Measurements from ENCODE around the gene ZBTB7B. TPM values are rescaled to one million over a fixed set of nuclear protein-coding genes. Genes with fewer than 3 reads are reported as not detected.

ZBTB7B gene
- total RNA-seq, 1 experiment from 2014 or later, result 38.3 TPM

GRCh38 chr1:155009742-155010141 is 7.1 kb downstream of the ZBTB7B start:
- H3K18ac ChIP-seq (ENCODE audit: insufficient read length, low read depth, low read length), result no peak overlapping the region
- no peak overlapping the region for H3T11ph ChIP-seq (ENCODE audit: low read length)
- no peak overlapping the region for H3K4me2 ChIP-seq (ENCODE audit: insufficient read depth, insufficient read length, low read length)
- H3K79me2 ChIP-seq (ENCODE audit: insufficient read depth, low read length), result no peaks in the 10 kb centered on the region; the same call in 1 of the 2 replicates
- H3K23ac ChIP-seq (ENCODE audit: insufficient read length, low read depth, low read length), result no peak overlapping the region
- peaks cover 3% of the 10 kb centered on the region; the same call in 1 of the 2 replicates for H3K4me1 ChIP-seq (ENCODE audit: insufficient read depth, low read length)
- H3K9me3 Mint-ChIP-seq, result no peaks in the 10 kb centered on the region; a peak in 2 of 5 replicates
- H3K27ac Mint-ChIP-seq, result peak overlapping the region; percentile 26 to 52 (median 48); a peak in 4 of 7 replicates
- no peaks in the 10 kb centered on the region for H3K27me3 Mint-ChIP-seq (ENCODE audit: low read depth)
- no peak overlapping the region for H3K56ac ChIP-seq (ENCODE audit: insufficient read length, low read depth, low read length)
- no CpG with 5 or more reads among the region's 5 CpGs for WGBS (ENCODE audit: extremely low coverage, insufficient read length, low lambda C conversion rate)
- no peak overlapping the region for H2BK12ac ChIP-seq (ENCODE audit: insufficient read length, low read depth, low read length)
- H3K27me3 ChIP-seq (ENCODE audit: insufficient read depth, low read length), result no peaks in the 10 kb centered on the region
- no peak overlapping the region for H2AK5ac ChIP-seq (ENCODE audit: insufficient read length, low read length)
- no peak overlapping the region for H4K8ac ChIP-seq (replicated peaks; ENCODE audit: insufficient read length, low read depth, low read length)
- no peaks in the 10 kb centered on the region for H3K79me1 ChIP-seq (ENCODE audit: insufficient read depth, low read depth, low read length, poor library complexity, severe bottlenecking)
- H3K27ac ChIP-seq (ENCODE audit: insufficient read length, low read depth, low read length), result no peak overlapping the region
- peaks cover 4 to 16% (median 5%) of the 10 kb centered on the region in 3 experiments; a peak in 5 of 7 replicates for H3K36me3 Mint-ChIP-seq (ENCODE audit: insufficient read depth in 1 of 3, low read depth in 3 of 3)
- no peak overlapping the region for H3K4ac ChIP-seq (ENCODE audit: low read depth, low read length)
- H3K4me1 Mint-ChIP-seq, result peaks cover 46 to 64% of the 10 kb centered on the region in 2 experiments
- H2BK5ac ChIP-seq (ENCODE audit: insufficient read length, low read length), result no peak overlapping the region
- H4K20me1 ChIP-seq (ENCODE audit: control insufficient read depth, insufficient read depth, insufficient read length), result no peaks in the 10 kb centered on the region
- H3K23me2 ChIP-seq (ENCODE audit: insufficient read length, low read depth, low read length, poor library complexity, severe bottlenecking), result no peaks in the 10 kb centered on the region
- H3K9ac ChIP-seq (ENCODE audit: extremely low read depth, insufficient read length, low read length), result no peak overlapping the region
- H3K4me3 Mint-ChIP-seq, result peak overlapping the region in 1 of 2 experiments; percentile 51; a peak in 2 of 5 replicates
- no peak overlapping the region for H4K91ac ChIP-seq (ENCODE audit: insufficient read length, low read depth, low read length)
- no peak overlapping the region for H2BK15ac ChIP-seq (ENCODE audit: low read depth, low read length)
- TF ChIP-seq, protein P1, sequence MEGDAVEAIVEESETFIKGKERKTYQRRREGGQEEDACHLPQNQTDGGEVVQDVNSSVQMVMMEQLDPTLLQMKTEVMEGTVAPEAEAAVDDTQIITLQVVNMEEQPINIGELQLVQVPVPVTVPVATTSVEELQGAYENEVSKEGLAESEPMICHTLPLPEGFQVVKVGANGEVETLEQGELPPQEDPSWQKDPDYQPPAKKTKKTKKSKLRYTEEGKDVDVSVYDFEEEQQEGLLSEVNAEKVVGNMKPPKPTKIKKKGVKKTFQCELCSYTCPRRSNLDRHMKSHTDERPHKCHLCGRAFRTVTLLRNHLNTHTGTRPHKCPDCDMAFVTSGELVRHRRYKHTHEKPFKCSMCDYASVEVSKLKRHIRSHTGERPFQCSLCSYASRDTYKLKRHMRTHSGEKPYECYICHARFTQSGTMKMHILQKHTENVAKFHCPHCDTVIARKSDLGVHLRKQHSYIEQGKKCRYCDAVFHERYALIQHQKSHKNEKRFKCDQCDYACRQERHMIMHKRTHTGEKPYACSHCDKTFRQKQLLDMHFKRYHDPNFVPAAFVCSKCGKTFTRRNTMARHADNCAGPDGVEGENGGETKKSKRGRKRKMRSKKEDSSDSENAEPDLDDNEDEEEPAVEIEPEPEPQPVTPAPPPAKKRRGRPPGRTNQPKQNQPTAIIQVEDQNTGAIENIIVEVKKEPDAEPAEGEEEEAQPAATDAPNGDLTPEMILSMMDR (conservative IDR thresholded peaks at IDR 0.05), result no peak
- H3K9me3 ChIP-seq (ENCODE audit: control insufficient read depth, low read depth, low read length), result no peaks in the 10 kb centered on the region
- H2AFZ ChIP-seq (ENCODE audit: low read length), result no peak overlapping the region
- H3K14ac ChIP-seq (ENCODE audit: insufficient read depth, low read length), result no peak overlapping the region
- H4K5ac ChIP-seq (ENCODE audit: insufficient read length, low read depth, low read length), result no peak overlapping the region
- no peak overlapping the region for H2BK20ac ChIP-seq (ENCODE audit: low read depth, low read length, poor library complexity, severe bottlenecking)
- DNase-seq, result no peak
- H2BK120ac ChIP-seq (ENCODE audit: low read depth, low read length, poor library complexity, severe bottlenecking), result no peak overlapping the region
